ENCODE data around the gene GREM2.
A peak's percentile ranks its signal among the peaks of the same experiment; 100 is the strongest.

Gene GREM2

DNA sequence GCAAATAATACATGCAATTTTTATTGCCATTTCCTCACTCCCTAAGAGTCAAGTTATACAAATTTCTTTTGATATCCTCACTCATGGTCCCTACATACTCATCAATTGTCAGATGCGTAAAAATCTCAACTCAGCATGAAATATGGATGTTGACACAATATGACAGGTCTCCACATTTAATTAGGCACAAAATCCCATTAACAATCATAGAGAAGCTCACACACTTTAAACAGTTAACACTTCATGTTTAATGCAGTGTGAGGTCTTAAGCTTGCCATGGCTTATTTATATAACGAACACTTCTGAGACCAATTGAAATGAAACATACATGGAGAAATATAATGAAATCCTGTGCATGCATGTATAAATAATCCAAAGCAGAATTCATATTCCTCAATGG is 58.6 kb downstream of the GREM2 start:
- DNase-seq = no peak

- DNase-seq = peak; percentile 12
Observed at GRCh38 chr1:240539769-240540414, 72.1 kb downstream of the GREM2 start.

- no peak for DNase-seq
Observed at GRCh38 chr1:240538776-240539430, 73.1 kb downstream of the GREM2 start.

DNA sequence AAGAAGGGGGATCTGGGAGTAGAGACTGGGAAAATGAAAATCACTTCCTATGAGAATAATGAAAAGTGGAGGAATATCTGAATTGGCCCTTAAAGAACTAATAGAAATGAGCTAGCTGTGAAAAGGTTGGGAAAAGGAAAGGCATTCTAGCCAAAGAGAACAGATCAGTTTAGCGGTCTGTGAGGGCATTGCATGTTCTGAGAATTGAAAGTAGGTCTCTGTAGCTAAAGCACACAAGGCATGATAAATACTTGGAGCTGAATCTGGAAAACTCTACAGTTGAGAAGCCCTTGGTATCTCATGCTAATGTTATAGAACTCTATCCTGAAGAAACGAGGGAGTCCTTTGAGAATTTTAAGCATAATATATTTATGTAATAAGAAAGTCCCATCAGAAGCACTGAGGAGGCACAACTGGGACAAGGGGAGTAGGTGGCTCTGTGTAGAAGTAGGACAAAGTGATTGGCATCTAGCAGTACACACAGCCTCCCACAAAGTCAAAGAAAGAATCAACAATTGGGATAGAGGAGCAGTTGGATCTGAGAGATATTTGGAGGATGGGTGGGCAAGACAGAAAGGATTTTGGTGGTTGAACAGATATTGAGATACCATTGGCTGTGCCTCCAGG is 78.7 kb downstream of the GREM2 start:
- no peak for DNase-seq

DNA sequence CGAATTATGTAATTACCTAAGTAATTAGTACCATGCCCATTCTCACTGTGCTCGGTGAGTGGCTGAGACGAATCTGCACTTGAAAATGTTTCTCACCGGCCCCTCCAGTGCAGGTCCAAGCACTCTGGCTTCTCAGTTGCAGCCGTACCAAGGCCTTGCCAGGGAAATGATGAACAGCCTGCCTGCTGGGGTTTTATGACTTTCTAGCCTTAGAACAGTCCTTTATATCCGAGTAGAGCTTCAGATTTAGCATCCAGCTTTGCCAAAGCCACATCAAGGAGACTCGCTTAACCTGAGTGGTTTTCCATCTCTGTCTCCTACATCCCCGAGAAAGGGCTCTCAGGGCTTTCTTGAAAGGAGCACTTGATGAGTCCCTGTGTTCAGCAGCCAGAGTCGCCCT is 83.4 kb downstream of the GREM2 start:
- DNase-seq = no peak

DNA sequence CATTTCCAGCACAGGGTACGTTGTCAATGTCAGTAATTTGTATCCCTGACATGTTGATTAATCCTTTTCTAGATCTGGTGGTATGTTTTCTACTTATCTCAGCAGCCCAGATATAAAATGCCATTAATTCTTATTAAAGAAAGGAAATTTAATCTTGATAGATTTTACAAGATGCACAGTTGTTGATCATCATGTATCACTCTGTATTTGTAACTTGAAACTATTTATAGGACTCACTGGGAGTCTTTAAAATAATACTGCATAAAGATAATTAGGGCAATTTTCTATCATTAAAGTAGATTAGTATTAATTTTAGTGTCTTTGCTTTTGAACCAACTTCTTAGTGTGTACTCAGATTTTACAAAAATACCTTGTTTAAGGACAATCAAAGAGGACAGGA is 84.9 kb downstream of the GREM2 start:
- no peak for DNase-seq

GRCh38 chr1:240526312-240526711 is 85.6 kb downstream of the GREM2 start:
- no peak for DNase-seq

GRCh38 chr1:240524356-240525069 is 87.4 kb downstream of the GREM2 start:
- no peak for DNase-seq

- no peak for DNase-seq
Observed at GRCh38 chr1:240522122-240522822, 89.7 kb downstream of the GREM2 start.

DNA sequence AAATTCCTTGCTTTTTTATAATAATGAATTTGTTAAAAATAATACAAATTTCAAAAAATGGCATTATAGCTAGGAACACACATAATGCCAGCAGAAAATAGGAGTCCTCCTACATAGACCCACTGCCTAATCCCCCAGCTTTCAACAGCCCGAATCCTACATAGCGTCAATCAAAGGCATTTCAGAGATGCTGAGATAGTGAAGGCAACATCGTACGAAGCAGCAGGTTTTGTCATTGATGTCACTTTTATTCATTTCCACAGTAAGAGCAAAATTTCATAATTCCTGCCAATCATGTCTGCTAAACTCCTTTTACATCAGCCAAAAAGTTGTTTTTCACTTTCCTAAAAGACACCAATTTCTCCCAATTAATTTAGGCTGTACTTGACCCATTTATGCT is 94.1 kb downstream of the GREM2 start:
- DNase-seq = no peak

- DNase-seq = no peak
Observed at GRCh38 chr1:240516069-240516468, 95.9 kb downstream of the GREM2 start.

DNA sequence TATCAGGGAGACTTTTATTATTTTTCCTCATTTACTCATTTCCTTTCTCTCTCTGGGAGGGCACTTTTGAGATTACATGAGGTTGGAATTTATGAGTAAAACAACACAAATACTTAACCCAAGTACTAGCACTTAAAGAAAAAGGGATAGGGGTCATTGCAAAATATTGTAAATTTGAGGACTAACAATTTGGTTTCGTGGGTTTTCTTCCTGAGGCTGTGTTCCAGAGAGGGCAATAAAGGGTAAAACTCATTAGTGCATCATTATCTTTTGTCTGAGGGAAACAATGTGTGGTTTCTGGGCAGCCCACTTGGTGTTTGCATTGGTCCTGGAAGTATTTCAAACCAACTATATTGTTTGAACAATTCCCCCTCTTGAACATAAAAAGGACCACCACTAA is 96.5 kb downstream of the GREM2 start:
- DNase-seq = no peak

DNA sequence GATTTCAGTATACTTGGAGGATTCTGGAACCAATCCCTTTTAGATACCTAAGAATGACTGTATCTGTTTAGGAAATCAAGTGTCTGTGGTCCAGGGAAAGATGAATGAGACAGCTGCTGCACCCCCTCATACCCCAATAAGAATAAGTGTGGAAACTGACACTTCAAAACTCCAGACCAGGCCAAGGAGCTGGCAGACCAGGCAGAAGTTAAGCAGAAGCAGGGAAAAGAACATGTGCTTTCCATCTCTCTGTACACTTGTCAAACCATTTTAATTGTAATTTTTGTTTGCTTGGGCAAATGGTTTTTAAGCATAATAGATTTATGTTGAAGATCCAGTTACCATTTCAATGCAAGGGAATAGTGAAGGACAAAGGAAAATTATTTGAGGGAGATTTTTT is 100.2 kb downstream of the GREM2 start:
- no peak for DNase-seq

GRCh38 chr1:240508950-240509349 is 103.0 kb downstream of the GREM2 start:
- DNase-seq = no peak

DNA sequence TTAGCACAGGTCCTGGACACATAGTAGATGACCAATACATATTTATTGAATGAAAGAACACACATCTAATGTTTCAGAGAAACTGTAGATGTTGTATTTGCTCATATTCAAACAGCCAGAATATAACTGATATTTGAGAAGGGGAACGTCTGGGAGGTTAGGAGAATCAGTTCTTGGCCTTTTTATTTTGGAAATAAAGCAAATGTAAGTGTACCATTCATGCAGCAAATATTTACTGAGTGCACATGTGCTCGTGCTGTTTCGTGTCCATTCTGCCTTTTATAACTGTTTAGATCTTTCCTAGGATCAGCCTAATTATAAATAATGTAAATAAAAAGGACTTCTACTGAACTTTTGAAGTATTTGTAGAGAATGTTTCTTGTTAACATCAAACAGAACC is 103.8 kb downstream of the GREM2 start:
- no peak for DNase-seq

GRCh38 chr1:240506176-240506575 is 105.8 kb downstream of the GREM2 start:
- DNase-seq = no peak

DNA sequence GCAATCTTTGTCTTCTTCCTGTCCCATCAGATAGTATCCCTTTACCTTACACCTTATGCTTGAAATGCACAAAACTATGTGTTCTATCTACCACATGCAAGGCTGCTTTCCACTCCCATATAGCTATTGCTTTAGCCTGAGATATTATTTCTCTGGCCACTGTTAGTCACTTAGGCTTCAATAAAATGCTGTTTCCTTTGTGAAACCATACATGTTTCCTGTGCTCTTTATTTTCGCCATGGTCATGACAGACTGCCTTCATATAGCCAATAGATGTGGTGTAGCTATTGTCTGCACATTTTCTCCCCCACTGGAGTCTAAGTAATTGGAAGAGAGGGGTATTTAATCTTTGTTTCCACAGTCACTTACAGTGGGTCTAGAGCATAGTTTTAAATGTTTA is 108.4 kb downstream of the GREM2 start:
- no peak for DNase-seq

DNA sequence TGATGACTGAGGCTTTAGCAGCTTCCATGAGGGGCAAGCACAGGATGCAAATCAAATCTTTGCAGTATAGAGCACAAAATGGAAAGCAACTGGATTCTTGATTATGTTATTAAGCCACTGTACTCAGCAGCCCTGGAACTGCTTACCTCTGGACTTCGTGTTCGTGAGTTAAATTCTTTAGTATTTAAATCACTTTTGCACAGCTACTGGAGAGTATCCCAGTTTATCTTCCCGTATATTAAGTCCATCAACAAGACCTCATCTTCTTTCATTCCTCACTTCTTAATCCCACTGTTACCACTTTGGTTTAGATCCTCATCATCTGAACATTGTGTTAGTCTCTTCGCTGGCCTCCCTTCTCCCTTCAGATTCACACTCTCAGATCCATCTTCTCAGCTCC is 108.9 kb downstream of the GREM2 start:
- no peak for DNase-seq

DNA sequence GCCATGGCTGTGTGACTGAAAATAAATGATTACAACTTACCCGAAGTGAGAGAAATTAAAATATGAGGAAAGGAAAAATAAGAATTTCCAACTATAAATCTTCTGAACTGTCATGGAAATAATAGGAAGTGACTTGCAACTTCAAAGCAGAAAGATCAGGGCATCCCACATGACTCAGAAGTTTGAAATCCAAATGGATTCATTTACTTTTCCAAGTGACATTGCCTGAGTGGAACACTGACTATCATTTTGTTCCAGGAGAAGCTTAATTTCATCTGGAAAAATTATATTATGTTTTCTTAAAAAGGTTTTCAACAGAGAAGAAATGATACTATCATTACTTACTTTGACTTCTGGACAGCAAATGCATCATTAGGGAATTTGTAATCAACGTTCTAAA is 110.8 kb downstream of the GREM2 start:
- no peak for DNase-seq

GRCh38 chr1:240500647-240501046 is 111.3 kb downstream of the GREM2 start:
- DNase-seq = no peak

GRCh38 chr1:240499012-240499411 is 112.9 kb downstream of the GREM2 start:
- no peak for DNase-seq

GRCh38 chr1:240498335-240498734 is 113.6 kb downstream of the GREM2 start:
- no peak for DNase-seq

GRCh38 chr1:240497908-240498307 is 114.0 kb downstream of the GREM2 start:
- no peak for DNase-seq

All from CD4-positive, alpha-beta T cell treated with Interleukin-12 subunit alpha and Interleukin-12 subunit beta, for 1 hour (primary cell).